Neural crest cell (in vitro differentiated cells): ENCODE results near the gene CSF2. TPM values are rescaled to one million over a fixed set of nuclear protein-coding genes. Genes with fewer than 3 reads are reported as not detected.

Experiments used
- DNase-seq: peaks from one replicate; pipeline ENCODE4 v3.0.0; 2021; ENCODE audit warnings: low read depth, mixed read lengths, low spot score
- H3K27ac Mint-ChIP-seq: one replicate; pipeline ENCODE4 v1.8.0; 2021; ENCODE audit warnings: mild to moderate bottlenecking, mixed read lengths; ENCODE audit not compliant: unreplicated experiment
- H3K27me3 Mint-ChIP-seq: 2 replicates; pipeline ENCODE4 v1.8.0; 2021; ENCODE audit warnings: low read depth, mild to moderate bottlenecking, mixed read lengths
- H3K36me3 Mint-ChIP-seq: 2 replicates; pipeline ENCODE4 v1.8.0; 2021; ENCODE audit warnings: low read depth, mild to moderate bottlenecking, mixed read lengths
- H3K4me1 Mint-ChIP-seq: 2 replicates; pipeline ENCODE4 v1.8.0; 2021; ENCODE audit warnings: mixed read lengths
- H3K4me3 Mint-ChIP-seq: one replicate; pipeline ENCODE4 v1.8.0; 2021; ENCODE audit warnings: mild to moderate bottlenecking, mixed read lengths
- H3K9me3 Mint-ChIP-seq: 2 replicates; pipeline ENCODE4 v1.8.0; 2021; ENCODE audit warnings: mixed read lengths
- total RNA-seq: library from RNA; stranded (reverse); gene quantifications from 2 replicates; pipeline ENCODE4 v1.2.1, GENCODE V29; 2021
- TF ChIP-seq, protein P1 (sequence below): fragments of 200-600 bp; sonication (generic); conservative IDR thresholded peaks from 2 replicates; pipeline ENCODE4 v1.5.0; 2021; ENCODE audit warnings: antibody characterized with exemption, mild to moderate bottlenecking

CSF2 gene
- total RNA-seq, 1 donor from 2014 or later, result not detected

DNA sequence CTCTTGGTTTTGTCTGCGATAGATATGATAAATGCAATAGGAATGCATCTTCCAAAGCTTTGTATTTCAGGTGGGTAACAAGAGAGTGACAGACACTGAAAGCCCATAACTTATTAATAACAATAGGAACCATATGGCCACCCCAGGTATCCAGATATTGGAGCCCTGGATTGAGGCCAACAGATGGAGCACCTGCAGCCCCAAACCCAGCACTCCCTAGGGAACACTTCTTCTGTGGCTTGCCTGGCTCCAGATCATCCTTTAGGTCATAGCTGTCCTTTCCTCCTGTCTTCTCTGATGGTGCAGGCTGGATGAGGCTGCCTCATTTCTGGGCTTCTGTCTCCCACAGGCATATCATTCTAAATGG, 18.2 kb upstream of the CSF2 start:
- Mint-ChIP-seq H3K27me3 (no peaks in the 10 kb centered on the region), H3K4me3 (no peak overlapping the region), H3K36me3 (no peaks in the 10 kb centered on the region)

DNA sequence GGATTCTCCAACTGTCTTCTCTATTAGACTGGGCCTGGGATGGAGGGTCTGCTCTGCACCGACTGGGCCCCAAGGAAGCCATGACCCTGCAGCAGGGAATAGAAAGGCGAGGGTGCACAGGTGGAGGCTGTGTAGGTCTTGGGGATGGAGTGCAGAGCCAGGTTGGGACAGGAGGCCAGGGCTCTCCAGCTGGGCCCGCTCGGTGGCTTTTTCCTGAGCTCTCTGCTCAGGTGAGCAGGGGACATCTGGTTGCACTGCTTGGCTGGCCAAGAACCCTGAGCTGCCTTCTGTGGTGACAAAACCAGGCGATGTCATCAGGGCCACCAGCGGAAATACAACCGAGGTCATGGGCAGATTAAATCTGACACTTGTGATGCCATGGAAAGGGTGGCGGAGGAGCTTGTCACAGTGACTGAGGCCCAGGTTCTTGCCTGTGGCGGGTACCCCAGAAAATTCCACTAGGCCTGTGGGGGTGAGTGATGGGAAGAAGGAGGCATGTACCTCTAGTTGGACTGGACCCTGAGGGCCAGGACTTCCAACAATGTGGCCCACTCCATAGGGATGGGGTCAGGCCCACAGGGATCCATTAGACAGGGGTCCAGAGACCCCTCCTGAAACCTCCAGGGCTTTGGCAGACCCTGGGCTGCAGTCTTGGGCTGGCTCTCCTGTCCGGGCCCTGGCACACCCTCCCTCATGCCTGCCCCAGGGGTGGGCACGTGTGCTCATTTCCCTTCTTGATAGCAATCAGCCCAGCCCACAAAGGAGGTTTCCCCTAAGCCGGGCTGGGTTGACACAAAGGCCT, 17.6 kb upstream of the CSF2 start:
- TF ChIP-seq, protein P1, sequence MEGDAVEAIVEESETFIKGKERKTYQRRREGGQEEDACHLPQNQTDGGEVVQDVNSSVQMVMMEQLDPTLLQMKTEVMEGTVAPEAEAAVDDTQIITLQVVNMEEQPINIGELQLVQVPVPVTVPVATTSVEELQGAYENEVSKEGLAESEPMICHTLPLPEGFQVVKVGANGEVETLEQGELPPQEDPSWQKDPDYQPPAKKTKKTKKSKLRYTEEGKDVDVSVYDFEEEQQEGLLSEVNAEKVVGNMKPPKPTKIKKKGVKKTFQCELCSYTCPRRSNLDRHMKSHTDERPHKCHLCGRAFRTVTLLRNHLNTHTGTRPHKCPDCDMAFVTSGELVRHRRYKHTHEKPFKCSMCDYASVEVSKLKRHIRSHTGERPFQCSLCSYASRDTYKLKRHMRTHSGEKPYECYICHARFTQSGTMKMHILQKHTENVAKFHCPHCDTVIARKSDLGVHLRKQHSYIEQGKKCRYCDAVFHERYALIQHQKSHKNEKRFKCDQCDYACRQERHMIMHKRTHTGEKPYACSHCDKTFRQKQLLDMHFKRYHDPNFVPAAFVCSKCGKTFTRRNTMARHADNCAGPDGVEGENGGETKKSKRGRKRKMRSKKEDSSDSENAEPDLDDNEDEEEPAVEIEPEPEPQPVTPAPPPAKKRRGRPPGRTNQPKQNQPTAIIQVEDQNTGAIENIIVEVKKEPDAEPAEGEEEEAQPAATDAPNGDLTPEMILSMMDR, result no peak
- Mint-ChIP-seq H3K27me3 (no peaks in the 10 kb centered on the region), H3K9me3 (no peaks in the 10 kb centered on the region), H3K4me1 (no peaks in the 10 kb centered on the region), H3K4me3 (no peak overlapping the region), H3K36me3 (no peaks in the 10 kb centered on the region), H3K27ac (no peak overlapping the region)
- DNase-seq, result no peak

More for the DNA sequence above, 18.2 kb upstream of the CSF2 start:
- no peaks in the 10 kb centered on the region for H3K9me3 Mint-ChIP-seq
- H3K27ac Mint-ChIP-seq, result no peak overlapping the region
- H3K4me1 Mint-ChIP-seq, result no peaks in the 10 kb centered on the region
- DNase-seq, result no peak
- TF ChIP-seq, protein P1, result no peak

DNA sequence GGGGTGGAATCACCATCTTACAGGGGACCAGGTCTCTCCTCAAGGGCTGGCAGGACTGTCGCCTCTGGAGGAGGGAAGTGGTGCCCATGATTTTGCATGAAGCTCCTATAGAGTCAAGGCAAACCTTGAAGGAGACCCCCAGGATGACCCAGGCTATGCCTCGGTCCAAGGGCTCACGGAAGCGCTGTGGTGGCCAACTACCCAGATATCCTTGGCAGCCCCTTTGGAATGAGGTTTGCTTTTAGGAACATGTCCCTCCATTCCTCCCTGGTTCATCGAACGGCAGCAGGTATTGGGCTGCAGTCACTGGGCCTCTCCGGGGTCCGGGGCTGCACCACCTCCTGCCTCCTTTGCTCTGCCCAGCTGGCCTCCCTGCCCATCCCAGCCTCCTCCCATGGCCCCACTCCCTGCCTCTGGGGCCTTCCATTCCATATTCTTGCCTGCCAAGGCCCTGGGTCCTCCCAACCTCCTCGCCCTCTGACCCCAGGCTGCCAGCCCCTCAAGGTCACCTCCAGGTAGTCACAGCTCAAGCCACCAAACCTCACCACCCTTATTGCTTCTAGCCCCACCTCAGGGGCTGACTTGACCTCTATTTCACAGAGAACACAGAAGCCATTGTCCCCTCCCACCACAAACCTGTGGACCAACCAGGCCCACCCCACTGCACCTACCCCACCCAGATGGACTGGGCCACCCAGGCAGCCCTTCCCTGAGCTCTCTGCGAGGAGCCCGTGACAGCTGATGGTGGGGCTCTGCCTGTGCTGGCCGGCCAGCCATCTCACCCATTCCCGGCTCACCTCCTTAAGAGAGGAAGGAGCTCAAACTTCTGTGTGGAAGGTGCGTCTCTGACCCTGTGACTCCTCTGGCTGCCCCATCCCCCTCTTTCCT, 16.7 kb upstream of the CSF2 start:
- Mint-ChIP-seq H3K4me1 (no peaks in the 10 kb centered on the region), H3K27ac (no peak overlapping the region), H3K4me3 (no peak overlapping the region), H3K36me3 (no peaks in the 10 kb centered on the region), H3K9me3 (no peaks in the 10 kb centered on the region), H3K27me3 (no peaks in the 10 kb centered on the region)
- DNase-seq, result no peak
- TF ChIP-seq, protein P1, result no peak

DNA sequence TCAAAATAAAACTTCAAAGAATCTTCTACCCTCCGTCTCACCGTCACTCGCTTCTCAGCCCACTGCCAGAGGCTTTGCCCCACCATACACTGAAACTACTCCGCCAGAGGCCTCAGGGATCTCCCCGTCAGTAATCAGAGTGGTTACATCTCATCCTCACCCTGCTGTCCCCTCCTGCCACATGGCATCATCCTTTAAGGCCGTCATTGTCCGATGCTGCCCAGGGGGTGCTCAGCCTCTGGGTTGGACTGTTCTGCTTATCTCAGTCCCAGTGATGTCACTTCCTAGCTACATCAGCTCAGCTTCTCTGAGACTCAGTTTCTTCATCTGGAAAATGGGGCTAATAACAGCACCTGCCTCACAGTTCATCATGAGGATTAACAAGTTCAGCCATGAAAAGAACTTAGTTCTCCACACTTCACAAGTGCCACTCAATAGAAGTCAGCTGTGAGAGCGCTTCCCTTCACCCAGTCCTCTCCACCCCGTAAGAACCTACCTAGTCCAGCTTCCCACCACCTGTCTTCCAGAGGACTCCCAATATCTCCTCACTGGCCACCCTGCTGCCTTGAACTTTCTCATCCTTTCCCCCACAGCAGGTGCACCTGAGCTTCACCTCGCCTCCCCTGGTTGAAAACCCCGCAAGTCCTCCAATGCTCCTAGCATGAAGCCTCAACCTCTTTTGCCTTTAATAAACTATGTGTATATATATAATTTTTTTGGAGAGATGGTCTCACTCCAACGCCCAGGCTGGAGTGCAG, 15.9 kb upstream of the CSF2 start:
- TF ChIP-seq, protein P1, result no peak
- DNase-seq, result no peak

DNA sequence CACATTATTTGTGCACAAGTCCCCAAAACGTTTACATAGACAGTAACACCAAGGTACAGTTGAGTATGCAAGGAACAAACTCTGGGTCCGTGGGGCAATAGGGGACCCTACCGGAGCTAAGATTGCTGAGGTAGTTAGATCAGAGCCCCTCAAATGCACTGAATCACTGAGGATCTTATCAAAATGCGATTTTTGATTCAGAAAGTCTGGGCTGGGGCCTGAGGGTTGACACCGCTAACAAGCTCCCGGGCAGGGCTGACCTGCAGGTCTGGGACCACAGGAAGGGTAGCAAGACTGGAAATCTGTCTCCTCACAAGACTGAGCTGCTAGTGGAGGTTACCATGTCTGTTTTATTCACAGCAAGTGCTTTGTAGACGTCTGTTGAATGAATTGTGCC, 14.9 kb upstream of the CSF2 start:
- no peak for DNase-seq
- TF ChIP-seq, protein P1, result no peak
- no peak overlapping the region for H3K27ac Mint-ChIP-seq
- H3K4me1 Mint-ChIP-seq, result no peaks in the 10 kb centered on the region
- no peak overlapping the region for H3K4me3 Mint-ChIP-seq
- H3K27me3 Mint-ChIP-seq, result no peaks in the 10 kb centered on the region
- no peaks in the 10 kb centered on the region for H3K36me3 Mint-ChIP-seq
- H3K9me3 Mint-ChIP-seq, result no peaks in the 10 kb centered on the region

More for the DNA sequence above, 15.9 kb upstream of the CSF2 start:
- Mint-ChIP-seq H3K9me3 (no peaks in the 10 kb centered on the region), H3K27me3 (no peaks in the 10 kb centered on the region), H3K4me1 (no peaks in the 10 kb centered on the region), H3K36me3 (no peaks in the 10 kb centered on the region), H3K27ac (no peak overlapping the region), H3K4me3 (no peak overlapping the region)
